MM.1S (cell line): Measurements from ENCODE around the gene LHFPL2.
A peak's percentile ranks its signal among the peaks of the same experiment; 100 is the strongest.

ENCODE experiments used
- EZH2 ChIP-seq: fragments of 300-600 bp; sonication (generic); optimal IDR thresholded peaks from 2 replicates; pipeline ENCODE3; 2017; ENCODE audit warnings: low read depth, mild to moderate bottlenecking, antibody characterized with exemption, low read length, mixed read lengths
- EZH2phosphoT487 ChIP-seq: fragments of 300-600 bp; sonication (generic); IDR thresholded peaks from 2 replicates; pipeline ENCODE4 v1.6.1; 2018; ENCODE audit warnings: antibody characterized with exemption, low read length
- TF ChIP-seq, protein P1 (sequence below): fragments of 300-600 bp; sonication (generic); IDR thresholded peaks from 2 replicates; pipeline ENCODE4 v1.5.1; 2016; ENCODE audit warnings: antibody characterized with exemption, low read length, mixed read lengths

DNA sequence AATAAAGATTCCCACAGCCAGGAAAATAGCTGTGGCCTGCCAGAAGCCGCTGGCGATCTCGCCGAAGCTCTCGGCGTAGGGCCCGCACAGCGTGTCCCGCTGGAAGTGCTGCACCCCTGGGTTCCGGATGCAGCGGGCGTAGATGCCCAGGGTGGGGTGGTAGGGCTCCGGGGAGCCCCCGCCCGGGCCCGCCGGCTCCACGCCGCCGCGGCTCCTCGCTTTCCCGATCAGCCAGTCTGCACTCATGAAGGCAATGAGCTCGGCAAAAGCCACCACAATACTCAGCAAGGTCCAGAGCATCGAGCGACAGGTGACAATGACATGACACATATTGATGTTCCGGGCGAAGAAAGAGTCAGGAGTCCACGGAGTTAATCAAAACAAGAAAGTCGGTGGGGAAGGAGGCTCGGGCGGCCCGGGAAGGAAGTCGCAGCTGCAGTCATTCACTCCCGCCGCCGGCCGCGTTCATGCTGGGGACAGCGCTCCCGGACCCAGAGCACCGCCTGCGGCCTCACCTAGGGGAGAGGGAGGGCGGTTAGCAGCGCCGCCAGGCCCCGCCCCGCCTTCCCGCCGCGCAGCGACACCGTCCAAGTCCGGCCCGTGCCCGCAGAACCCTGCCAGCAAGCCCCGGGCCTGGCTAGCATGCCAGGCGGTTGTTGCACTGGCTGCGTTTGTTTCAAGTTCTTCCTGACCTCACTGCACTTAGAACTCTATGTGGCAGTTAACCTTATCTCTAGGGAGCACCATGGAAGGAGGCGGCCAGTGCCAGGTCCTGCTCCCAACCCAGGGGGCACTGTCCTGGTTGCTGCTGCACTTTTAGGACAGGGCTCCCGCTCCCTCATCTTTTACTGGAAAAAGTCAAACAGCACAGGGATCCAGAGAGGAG lies 138.4 kb downstream of the LHFPL2 start:
- TF ChIP-seq, protein P1, sequence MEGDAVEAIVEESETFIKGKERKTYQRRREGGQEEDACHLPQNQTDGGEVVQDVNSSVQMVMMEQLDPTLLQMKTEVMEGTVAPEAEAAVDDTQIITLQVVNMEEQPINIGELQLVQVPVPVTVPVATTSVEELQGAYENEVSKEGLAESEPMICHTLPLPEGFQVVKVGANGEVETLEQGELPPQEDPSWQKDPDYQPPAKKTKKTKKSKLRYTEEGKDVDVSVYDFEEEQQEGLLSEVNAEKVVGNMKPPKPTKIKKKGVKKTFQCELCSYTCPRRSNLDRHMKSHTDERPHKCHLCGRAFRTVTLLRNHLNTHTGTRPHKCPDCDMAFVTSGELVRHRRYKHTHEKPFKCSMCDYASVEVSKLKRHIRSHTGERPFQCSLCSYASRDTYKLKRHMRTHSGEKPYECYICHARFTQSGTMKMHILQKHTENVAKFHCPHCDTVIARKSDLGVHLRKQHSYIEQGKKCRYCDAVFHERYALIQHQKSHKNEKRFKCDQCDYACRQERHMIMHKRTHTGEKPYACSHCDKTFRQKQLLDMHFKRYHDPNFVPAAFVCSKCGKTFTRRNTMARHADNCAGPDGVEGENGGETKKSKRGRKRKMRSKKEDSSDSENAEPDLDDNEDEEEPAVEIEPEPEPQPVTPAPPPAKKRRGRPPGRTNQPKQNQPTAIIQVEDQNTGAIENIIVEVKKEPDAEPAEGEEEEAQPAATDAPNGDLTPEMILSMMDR = peak; percentile 23
- TF ChIP-seq EZH2 (no peak), EZH2phosphoT487 (no peak)
